ENCODE measurements around the gene GOLGA8N.
A peak's percentile ranks its signal among the peaks of the same experiment; 100 is the strongest.

Gene GOLGA8N

GRCh38 chr15:32643907-32644445 lies 50.7 kb downstream of the GOLGA8N start:
- Histone ChIP-seq H3K4me1 (peaks cover 0 to 4% (median 2%) of the 10 kb centered on the region in 4 donors), H3K36me3 (no peaks in the 10 kb centered on the region), H3K4me3 (no peak overlapping the region), H3K27ac (no peak overlapping the region), H3K27me3 (peaks cover 0 to 7% of the 10 kb centered on the region in 2 donors), H3K9me3 (no peaks in the 10 kb centered on the region)
- DNase-seq: no peak
- intact Hi-C loops (cut with DNase I; ENCODE audit: low total_unique reads): no loop called here
- TF ChIP-seq, protein P1, sequence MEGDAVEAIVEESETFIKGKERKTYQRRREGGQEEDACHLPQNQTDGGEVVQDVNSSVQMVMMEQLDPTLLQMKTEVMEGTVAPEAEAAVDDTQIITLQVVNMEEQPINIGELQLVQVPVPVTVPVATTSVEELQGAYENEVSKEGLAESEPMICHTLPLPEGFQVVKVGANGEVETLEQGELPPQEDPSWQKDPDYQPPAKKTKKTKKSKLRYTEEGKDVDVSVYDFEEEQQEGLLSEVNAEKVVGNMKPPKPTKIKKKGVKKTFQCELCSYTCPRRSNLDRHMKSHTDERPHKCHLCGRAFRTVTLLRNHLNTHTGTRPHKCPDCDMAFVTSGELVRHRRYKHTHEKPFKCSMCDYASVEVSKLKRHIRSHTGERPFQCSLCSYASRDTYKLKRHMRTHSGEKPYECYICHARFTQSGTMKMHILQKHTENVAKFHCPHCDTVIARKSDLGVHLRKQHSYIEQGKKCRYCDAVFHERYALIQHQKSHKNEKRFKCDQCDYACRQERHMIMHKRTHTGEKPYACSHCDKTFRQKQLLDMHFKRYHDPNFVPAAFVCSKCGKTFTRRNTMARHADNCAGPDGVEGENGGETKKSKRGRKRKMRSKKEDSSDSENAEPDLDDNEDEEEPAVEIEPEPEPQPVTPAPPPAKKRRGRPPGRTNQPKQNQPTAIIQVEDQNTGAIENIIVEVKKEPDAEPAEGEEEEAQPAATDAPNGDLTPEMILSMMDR (IDR thresholded peaks at IDR 0.05): no peak

DNA sequence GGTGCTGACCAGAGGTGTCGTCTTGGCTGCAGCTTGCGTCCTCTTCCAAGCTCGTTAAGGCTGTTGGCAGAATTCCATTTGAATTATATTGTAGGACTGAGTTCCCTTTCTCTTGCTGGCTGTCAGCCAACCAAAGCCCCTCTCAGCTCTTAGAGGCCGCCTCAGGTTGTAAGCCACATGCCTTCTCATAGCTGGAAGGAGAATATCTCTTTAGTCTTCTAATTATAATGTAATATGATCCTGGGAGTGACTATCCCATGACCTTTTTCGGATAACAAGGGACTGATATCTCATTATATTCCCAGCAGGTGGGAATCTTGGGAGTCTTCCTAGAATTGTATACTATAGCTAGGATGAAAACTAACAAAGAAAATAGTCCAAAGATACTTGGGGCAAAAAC lies 53.0 kb downstream of the GOLGA8N start:
- Histone ChIP-seq H3K36me3 (no peaks in the 10 kb centered on the region), H3K4me1 (peaks cover 0 to 4% (median 2%) of the 10 kb centered on the region in 4 donors), H3K9me3 (no peaks in the 10 kb centered on the region), H3K27ac (no peak overlapping the region), H3K27me3 (peaks cover 0 to 7% of the 10 kb centered on the region in 2 donors), H3K4me3 (no peak overlapping the region)
- TF ChIP-seq, protein P1 (IDR thresholded peaks at IDR 0.05): no peak
- no peak for DNase-seq
- intact Hi-C loops (cut with DNase I; ENCODE audit: low total_unique reads): no loop called here

- Histone ChIP-seq H3K9me3 (no peaks in the 10 kb centered on the region), H3K27ac (no peak overlapping the region), H3K27me3 (no peaks in the 10 kb centered on the region), H3K36me3 (no peaks in the 10 kb centered on the region), H3K4me1 (no peaks in the 10 kb centered on the region), H3K4me3 (no peak overlapping the region)
- intact Hi-C loops (cut with DNase I; ENCODE audit: low total_unique reads): no loop called here
- DNase-seq: no peak
- TF ChIP-seq, protein P1 (IDR thresholded peaks at IDR 0.05): no peak
These were observed 56.1 kb downstream of the GOLGA8N start for GRCh38 chr15:32649342-32649741.

DNA sequence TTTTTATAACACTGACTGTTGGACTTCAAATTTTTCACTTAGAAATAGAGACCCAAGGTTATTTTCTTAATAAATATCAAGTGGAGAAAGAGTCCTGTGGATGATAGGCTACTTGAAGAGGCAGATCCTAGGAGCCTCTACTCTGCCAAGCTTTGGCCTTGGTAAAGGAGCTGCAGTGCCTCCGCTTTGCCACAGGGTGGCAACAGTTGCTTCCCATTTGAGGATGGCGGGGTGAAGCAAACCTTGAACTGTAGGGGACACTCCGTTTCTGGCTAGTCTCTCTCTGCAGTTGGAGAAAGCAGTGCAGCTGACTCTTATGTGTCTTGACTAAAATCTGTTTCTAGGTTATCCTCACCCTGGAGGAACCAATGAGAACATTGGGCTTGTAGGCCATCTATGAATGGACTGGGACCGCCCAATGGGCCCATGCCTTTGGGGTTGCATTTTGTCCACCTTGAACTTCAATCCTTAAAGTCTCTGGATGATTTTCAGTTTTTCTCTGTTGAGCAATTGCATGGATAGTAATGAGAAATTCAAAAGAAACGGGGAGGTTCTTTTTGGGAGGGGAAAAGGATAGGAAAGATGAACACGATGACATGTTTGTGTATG lies 58.1 kb downstream of the GOLGA8N start:
- no peaks in the 10 kb centered on the region for H3K27me3 ChIP-seq
- DNase-seq: no peak
- no peak overlapping the region for H3K27ac ChIP-seq
- intact Hi-C loops (cut with DNase I; ENCODE audit: low total_unique reads): no loop called here
- TF ChIP-seq, protein P1 (IDR thresholded peaks at IDR 0.05): peak; percentile 63 to 75
- H3K4me1 ChIP-seq: no peaks in the 10 kb centered on the region
- no peaks in the 10 kb centered on the region for H3K9me3 ChIP-seq
- no peak overlapping the region for H3K4me3 ChIP-seq
- H3K36me3 ChIP-seq: no peaks in the 10 kb centered on the region

DNA sequence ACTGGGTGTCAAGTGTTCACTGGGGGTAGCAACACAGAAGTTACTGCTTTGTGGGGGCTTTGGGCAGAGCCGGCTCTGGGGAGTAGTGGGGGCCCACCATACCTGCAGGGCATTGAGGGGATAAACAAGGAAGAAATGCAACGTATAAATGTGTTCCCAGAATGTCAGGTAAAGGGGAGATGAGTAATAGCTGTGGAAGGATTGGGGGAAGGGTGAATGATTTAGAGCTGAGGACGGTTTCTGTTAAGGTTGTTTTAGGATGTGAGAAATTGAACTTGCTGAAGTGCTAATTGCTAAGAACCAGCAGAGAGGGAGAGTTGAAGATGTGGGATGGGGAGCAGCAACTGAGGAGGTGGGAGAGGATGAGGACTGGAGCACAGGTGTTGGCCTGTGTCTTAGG lies 58.9 kb downstream of the GOLGA8N start:
- H3K27me3 ChIP-seq: no peaks in the 10 kb centered on the region
- no peak overlapping the region for H3K27ac ChIP-seq
- no peaks in the 10 kb centered on the region for H3K9me3 ChIP-seq
- TF ChIP-seq, protein P1 (IDR thresholded peaks at IDR 0.05): no peak
- DNase-seq: no peak
- peaks cover 0 to under 1% (median 0%) of the 10 kb centered on the region in 4 donors for H3K4me1 ChIP-seq
- H3K36me3 ChIP-seq: no peaks in the 10 kb centered on the region
- intact Hi-C loops (cut with DNase I; ENCODE audit: low total_unique reads): no loop called here
- H3K4me3 ChIP-seq: no peak overlapping the region

Data from tibial artery (tissue), 4 donors.